GM21737 (cell line): ENCODE data around the gene ATXN1.

Experiments
- ATAC-seq: cut with Tn5 transposase; IDR thresholded peaks from one replicate; pipeline ENCODE4 v1.9.1; 2021; ENCODE audit warnings: mild to moderate bottlenecking, moderate library complexity; ENCODE audit not compliant: unreplicated experiment

The ATXN1 gene

GRCh38 chr6:16354692-16355091 lies 406.6 kb downstream of the ATXN1 start:
- no peak for ATAC-seq

DNA sequence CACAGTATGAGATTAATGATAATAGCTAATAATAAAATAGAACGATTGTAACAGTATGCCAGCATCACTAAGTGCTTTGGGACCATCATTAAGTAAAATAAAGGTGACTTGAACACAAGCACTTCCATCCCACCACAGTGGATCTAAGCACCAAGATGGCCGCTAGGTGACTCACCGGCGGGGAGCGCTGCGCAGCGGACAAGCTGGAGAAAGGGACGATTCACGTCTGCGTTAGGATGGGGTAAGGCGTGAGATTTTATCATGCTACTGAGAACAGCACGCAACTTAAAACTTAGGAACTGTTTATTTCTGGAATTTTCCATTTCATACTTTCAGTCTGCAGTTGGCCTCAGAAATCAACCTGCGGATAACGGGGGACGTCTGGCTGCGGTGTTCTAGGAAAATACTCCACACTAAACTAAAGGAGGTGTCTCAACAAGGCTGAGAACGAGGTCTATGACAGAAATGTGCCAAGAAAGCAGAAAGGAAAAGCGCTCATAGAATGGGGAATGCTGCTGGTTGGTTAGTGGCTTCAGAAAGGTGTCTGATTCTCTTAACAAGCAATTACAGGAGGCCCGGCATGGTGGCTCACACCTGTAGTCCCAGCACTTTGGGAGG lies 408.3 kb downstream of the ATXN1 start:
- ATAC-seq: no peak

DNA sequence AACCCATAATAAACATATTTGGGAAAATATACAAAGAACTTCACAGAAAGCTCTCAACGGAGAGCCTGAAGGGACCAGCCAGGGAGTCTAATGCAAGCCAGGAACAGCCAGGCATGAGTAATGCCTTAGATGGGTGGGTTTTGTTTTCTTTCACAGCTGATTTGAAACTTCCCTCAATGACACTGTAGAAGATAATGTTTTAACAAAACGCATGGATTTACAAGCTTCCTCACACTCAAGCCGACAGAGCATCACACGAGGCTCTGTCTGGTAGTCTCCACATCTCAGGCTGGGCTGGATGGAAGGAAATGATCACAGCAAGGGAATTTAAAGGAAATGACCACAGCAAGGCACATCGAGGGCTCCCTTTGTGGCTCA lies 409.0 kb downstream of the ATXN1 start:
- ATAC-seq: no peak

DNA sequence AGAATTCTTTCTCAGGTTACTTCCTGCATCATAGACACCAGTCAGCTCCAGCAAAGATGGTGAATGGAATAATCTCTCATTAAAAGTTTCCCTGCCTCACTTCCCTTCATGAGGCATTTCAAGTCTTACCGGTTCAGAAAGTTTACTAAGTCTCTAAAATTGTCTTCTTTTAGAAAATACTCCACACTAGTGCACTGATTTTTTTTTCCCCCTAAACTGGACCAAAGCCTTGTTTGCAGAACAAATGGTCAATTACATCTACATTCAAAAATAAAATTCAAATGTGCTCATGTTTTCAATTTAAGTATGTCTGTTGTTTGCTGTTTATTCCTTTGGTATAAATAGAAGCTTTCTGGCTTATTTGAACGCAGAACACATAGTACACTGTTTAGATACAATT lies 411.7 kb downstream of the ATXN1 start:
- ATAC-seq: no peak

DNA sequence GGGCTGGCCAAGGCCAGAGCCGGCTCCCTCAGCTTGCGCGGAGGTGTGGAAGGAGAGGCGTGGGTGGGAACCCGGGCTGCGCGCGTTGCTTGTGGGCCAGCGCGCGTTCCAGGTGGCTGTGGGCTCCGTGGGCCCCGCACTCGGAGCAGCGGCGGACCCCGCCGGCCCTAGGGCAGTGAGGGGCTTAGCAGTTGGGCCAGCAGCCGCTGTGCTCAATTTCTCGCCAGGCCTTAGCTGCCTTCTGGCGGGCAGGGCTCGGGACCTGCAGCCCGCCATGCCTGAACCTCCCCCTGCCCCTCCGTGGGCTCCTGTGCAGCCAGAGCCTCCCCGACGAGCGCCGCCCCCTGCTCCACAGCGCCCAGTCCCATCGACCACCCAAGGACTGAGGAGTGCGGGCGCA lies 414.4 kb downstream of the ATXN1 start:
- ATAC-seq: no peak

DNA sequence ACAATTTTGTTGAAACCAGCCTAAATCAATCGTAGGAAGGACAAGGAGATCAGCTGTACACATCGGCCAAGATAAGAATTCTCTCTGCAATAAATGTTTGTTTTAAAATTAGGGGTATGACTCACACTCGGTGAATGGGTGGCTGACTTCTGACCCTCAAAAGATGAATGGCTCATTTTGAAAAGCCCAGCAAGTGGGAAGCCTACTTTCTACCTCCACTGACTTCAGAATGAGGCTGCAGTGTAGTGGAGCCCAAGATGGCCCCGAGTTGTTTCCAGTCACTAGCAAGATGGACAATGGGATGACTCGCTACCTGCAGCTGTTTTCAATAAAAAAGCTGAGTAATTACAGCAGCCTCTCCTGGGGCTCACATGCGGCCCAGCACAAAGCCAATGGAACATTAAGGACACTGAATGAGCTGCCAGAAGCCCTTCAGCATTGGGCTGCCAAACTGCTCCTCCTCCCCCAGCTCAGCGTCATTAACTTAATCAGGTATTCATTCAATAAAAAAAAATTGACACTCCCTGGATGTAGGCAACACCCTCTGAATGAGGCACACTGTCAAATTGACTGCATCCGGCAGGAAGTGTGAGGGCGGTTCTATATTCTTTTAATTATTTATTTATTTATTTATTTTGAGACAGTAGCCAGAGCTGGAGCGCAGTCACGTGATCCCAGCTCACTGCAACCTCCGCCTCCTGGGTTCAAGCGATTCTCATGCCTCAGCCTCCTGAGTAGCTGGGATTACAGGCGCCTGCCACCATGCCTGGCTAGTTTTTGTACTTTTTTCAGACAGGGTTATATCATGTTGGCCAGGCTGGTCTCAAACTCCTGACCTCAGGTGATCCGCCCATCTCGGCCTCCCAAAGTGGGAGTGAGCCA lies 415.6 kb downstream of the ATXN1 start:
- no peak for ATAC-seq

- no peak for ATAC-seq
These were observed 416.5 kb downstream of the ATXN1 start for GRCh38 chr6:16344756-16345155.

DNA sequence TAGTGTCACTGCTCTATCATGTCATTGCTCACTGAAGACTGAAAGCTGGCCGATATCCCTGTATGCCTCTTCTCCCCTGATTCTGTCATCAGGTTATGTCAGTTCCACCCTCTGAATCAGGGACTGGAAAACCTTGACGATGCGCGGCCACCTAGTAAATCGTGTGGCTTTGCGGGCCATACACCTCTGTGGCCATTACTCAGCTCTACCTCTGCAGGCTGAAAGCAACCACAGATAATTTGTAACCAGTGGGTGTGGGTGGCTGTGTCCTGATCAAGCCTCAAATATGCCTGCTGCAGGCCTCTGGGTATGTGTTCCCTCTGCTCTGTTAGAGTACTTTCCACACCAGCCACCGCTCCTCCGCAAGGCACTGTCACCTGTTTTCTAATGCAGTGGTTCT lies 417.7 kb downstream of the ATXN1 start:
- ATAC-seq: no peak

DNA sequence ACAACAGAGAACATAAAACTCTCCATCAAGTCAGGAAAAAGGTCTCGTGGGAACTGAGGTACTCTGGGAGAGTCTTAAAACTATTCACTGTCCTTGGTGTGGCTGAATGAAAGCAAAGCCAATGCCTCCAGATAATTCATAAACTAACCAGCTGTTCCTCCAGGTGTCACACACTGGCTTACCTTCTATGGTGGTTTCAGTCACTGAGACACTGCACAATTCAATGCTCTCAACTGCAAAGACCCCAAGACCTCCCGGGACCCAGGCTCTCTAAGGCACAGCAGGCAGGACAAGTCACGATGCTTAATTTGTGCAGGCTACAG lies 422.0 kb downstream of the ATXN1 start:
- no peak for ATAC-seq

- no peak for ATAC-seq
These were observed 422.5 kb downstream of the ATXN1 start for GRCh38 chr6:16338577-16339264.

GRCh38 chr6:16337295-16337975 lies 423.8 kb downstream of the ATXN1 start:
- ATAC-seq: no peak

- no peak for ATAC-seq
These were observed 424.4 kb downstream of the ATXN1 start for GRCh38 chr6:16336911-16337294.

- ATAC-seq: no peak
These were observed 425.0 kb downstream of the ATXN1 start for GRCh38 chr6:16336056-16336818.

DNA sequence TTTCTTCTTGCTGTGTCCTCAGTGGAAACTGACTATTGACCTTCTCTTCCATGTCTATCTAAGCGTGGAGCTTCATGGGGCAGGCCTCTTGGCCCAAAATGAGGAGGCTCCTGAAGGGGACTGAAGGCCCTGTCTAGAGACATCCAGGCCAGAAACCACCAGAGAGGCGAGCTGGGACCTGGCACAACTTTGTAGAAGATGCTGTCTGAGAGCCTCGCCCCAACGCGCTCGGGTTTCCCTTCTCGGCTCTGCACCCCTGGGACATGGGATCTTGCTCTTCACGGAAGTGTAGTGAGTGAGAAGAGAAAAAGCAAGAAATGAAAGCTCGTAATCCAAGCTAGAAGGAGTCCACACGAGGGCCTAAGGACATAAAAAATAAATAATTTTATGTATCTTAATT lies 426.1 kb downstream of the ATXN1 start:
- ATAC-seq: no peak

- ATAC-seq: no peak
These were observed 426.6 kb downstream of the ATXN1 start for GRCh38 chr6:16334671-16335070.

DNA sequence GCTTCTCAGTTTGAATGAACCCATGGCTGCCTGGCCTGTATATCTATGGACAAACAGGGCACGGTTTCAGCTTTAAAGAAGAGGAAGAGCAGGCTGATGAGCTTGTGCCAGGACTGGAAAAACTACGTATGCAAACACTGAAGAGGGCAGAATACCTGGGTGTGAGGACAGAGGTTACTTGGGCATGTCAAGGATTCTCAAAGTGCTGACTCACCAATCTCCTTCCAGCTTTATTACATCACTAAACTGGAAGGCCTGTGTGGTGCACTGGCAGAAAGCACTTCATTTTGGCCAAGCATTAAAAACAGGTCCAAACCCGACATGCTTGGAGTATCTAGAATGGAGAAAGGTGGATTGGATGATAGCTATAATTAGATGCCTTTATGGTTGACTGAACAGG lies 427.7 kb downstream of the ATXN1 start:
- ATAC-seq: no peak

GRCh38 chr6:16332175-16332542 lies 429.1 kb downstream of the ATXN1 start:
- ATAC-seq: peak; percentile 84

GRCh38 chr6:16331384-16332174 lies 429.7 kb downstream of the ATXN1 start:
- ATAC-seq: no peak

DNA sequence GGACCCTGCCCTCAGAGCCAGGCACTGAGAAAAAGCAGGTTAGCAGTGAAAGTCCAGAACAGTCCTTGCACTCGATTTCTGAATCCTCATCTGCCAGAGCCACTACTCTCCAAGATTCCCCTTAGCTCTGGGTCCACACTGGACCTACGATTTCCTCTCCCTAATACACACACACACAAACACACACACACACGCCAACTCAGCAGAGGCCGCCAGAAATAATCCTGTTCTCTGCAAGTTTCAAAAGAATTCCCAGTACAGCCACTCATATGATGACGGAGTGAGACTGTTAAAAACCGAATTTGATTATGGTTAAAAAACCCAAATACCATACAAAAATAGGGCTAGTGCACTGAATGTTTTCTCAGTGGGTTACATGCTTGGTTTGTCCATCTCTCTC lies 432.0 kb downstream of the ATXN1 start:
- ATAC-seq: no peak

DNA sequence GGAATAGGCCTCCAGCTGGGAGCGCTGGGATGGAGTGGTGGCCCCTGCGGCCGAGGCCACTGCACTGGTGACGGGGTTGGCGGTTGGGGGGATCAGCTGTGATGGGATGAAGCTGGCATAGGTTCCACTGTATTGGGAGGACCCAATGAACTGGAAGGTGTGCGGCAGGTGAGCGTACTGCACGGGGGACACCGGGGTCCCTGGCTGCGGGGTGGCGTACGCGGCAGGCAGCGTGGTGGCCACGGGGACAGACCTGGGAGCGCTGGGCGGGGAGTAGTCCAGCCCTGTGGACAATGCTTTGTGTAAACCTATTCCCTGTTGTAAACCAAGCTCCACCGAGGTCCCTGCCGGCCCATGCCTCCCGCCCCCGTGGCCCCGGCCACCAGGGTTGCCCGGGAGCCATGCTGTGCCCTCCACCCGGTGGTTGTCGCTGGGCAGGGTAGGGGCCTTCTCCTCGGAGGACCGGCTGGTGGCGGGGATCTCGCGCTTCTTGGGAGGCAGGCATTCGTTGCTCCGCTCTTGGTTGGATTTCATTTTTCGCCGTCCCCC lies 433.4 kb downstream of the ATXN1 start:
- no peak for ATAC-seq
